Psoas muscle (tissue), 8 donors: ENCODE results near the gene PMM1. TPM values are rescaled to one million over a fixed set of nuclear protein-coding genes. Genes with fewer than 3 reads are reported as not detected.
"Not testable (repeated sequence)": the region's sequence is repeated elsewhere in the genome, so short reads cannot be mapped to it uniquely, and the experiment has no call there.

ENCODE experiments used
- ATAC-seq, 4 donors: fragments of 200-7000 bp; cut with Tn5 transposase; one replicate each; pipeline ENCODE4 v1.9.1; 2020; ENCODE audit warnings: moderate library complexity in 3 of 4, mild to moderate bottlenecking in 2 of 4
- DNase-seq, 2 donors: peaks; one replicate each; pipeline ENCODE4 v3.0.0-alpha.2; 2020
- H3K27ac ChIP-seq: fragments of 200-600 bp; one replicate; pipeline ENCODE4 v1.8.0; 2022
- H3K27me3 ChIP-seq, 3 donors: fragments of 200-600 bp in 1 of 3; one replicate each; pipeline versions ENCODE4 v1.6.1 to v1.8.0; 2013 to 2022; ENCODE audit warnings: low read length in 2 of 3, mild to moderate bottlenecking in 2 of 3, moderate library complexity in 1 of 3; ENCODE audit not compliant: insufficient read depth in 3 of 3
- H3K36me3 ChIP-seq, 2 donors: fragments of 200-600 bp in 1 of 2; one replicate each; pipeline versions ENCODE4 v1.6.1 to v1.8.0; 2013 to 2022; ENCODE audit warnings: low read depth in 1 of 2, mild to moderate bottlenecking in 1 of 2, moderate library complexity in 1 of 2; ENCODE audit not compliant: insufficient read depth in 1 of 2
- H3K4me1 ChIP-seq: fragments of 200-600 bp; one replicate; pipeline ENCODE4 v1.8.0; 2022
- H3K4me3 ChIP-seq: fragments of 200-600 bp; one replicate; pipeline ENCODE4 v1.8.0; 2022; ENCODE audit warnings: mild to moderate bottlenecking
- H3K9me3 ChIP-seq: fragments of 200-600 bp; one replicate; pipeline ENCODE4 v1.8.0; 2022
- CTCF ChIP-seq: fragments of 200-600 bp; IDR thresholded peaks from one replicate; pipeline ENCODE4 v1.8.0; 2022; ENCODE audit warnings: antibody characterized with exemption
- WGBS, 3 donors: extraction: QIAGEN DNeasy Blood & Tissue Kit; methylation state at CpG; one replicate each; pipeline versions ENCODE4 v1.1.6 to v1.1.7; 2013; 5-methylcytosine and 5-hydroxymethylcytosine counted together
- intact Hi-C, 2 donors: fragments of 100-400 bp; cut with DNase I; formaldehyde crosslinking; loops; one replicate each; pipeline versions ENCODE4 v1.11.0 to v1.14.2; 2022
- long read RNA-seq, 2 donors: library from polyadenylated mRNA; unstranded; transcript quantifications; one replicate each; pipeline ENCODE4 v2.0.0, GENCODE V29; 2021
- polyA plus RNA-seq, 3 donors: library from polyadenylated mRNA; stranded (reverse); fragments of 200-250 nt; gene quantifications; one replicate each; pipeline ENCODE4 v1.2.3, GENCODE V29; 2013
- total RNA-seq, 4 donors: library from RNA; stranded (reverse); fragmentation: NEBNext Ultra II Directional in 2 of 4; extraction: Animal tissue kit (Norgen Biotek cat#: 25700) in 2 of 4; gene quantifications; one replicate each; pipeline versions ENCODE4 v1.2.1 to v1.2.4, GENCODE V29; 2021 to 2023
- donor health status: healthy with polysubstance abuse.
- donor health status: DM: no; HTN: no; CAD: no; lungs with moderate emphysema.
- donor health status: Bipolar disorder and iron deficiency.
- donor health status: healthy.
- donor health status: DM: yes; HTN: yes; CAD: no.
- donor health status: DM: no; HTN: no; CAD: no.
- donor health status: DM: no; HTN: no; CAD: no.
- donor health status: DM: yes; HTN: yes; CAD: no.

Gene PMM1
- total RNA-seq: 10 to 100 TPM in 2 of 4 donors, 1 to 10 TPM in 2; 7.3 to 12.2 (median 9.2) TPM
- 10 to 100 TPM; 10.3 to 14.5 (median 13.2) TPM for polyA plus RNA-seq
- long read RNA-seq, donor 1, transcript PMM1-201 (8 exons, 1,298 nt): major isoform, 14 of 15 reads
- long read RNA-seq, donor 1, partial matches to known transcripts: 1 of 15 reads
- long read RNA-seq, donor 1, other reads (novel, unspliced or antisense): 0 of 15 reads
- long read RNA-seq, donor 2, transcript PMM1-201 (8 exons, 1,298 nt): major isoform, 8 of 11 reads
- long read RNA-seq, donor 2, partial matches to known transcripts: 0 of 11 reads
- long read RNA-seq, donor 2, other reads (novel, unspliced or antisense): 2 of 11 reads

GRCh38 chr22:41589391-41590241, at the start of gene PMM1:
TSS of gene PMM1 (minus strand) at chr22:41589840. CDS start at chr22:41589805, 35 bp downstream.
- Histone ChIP-seq H3K4me1 (peaks cover 7% of the 10 kb centered on the region), H3K27ac (peak within 1 kb of the TSS; percentile 65), H3K36me3 (no peaks in the 10 kb centered on the region), H3K9me3 (no peaks in the 10 kb centered on the region), H3K27me3 (no peaks in the 10 kb centered on the region), H3K4me3 (peak within 1 kb of the TSS; percentile 86)
- intact Hi-C loops: loop anchor here (5.0 kb wide), 1 partner anchor 42 kb away; no protein-coding TSS in a partner anchor
- 0% methylated on average over 55 to 61 of the region's 61 CpGs for WGBS, 3 donors
- peak; percentile 98 to 100 (median 99) for ATAC-seq
- no peak for TF ChIP-seq CTCF
- DNase-seq: peak; percentile 100

- H3K36me3 ChIP-seq: peaks cover 17 to 99% of the 10 kb centered on the region in 2 donors
- no peak overlapping the region for H3K4me3 ChIP-seq
- H3K9me3 ChIP-seq: no peaks in the 10 kb centered on the region
- no peak for ATAC-seq
- DNase-seq: no peak
- no peaks in the 10 kb centered on the region for H3K27me3 ChIP-seq
- WGBS, 3 donors: 94 to 97% (median 96%) methylated on average over 4 to 5 of the region's 5 CpGs
- no peak overlapping the region for H3K27ac ChIP-seq
- TF ChIP-seq CTCF: no peak
- H3K4me1 ChIP-seq: peaks cover 7% of the 10 kb centered on the region
- intact Hi-C loops: no loop called here
Observed at GRCh38 chr22:41638748-41639147, 49.1 kb upstream of the PMM1 start.

DNA sequence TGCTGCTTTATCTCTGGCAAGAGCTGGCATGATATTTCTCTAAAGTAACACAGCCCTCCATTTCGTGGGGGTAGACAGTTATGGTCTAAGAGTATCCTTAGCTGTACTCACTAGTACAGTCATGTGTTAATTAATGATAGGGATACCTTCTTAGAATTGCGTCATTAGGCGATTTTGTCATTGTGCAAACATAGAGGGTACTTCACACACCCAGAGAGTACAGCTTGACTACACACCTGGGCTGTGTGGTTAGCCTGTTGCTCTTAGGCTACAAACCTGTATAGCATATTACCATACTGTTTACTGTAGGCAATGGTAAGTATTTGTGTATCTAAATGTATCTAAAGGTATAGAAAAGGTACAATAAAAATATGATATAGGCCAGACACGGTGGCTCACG, 48.5 kb upstream of the PMM1 start:
- H3K27me3 ChIP-seq: no peaks in the 10 kb centered on the region
- peaks cover 17 to 100% of the 10 kb centered on the region in 2 donors for H3K36me3 ChIP-seq
- WGBS, 3 donors: 94 to 97% (median 95%) methylated on average over 5 of the region's 5 CpGs
- no peak overlapping the region for H3K4me3 ChIP-seq
- no peak overlapping the region for H3K27ac ChIP-seq
- ATAC-seq (no peak), DNase-seq (no peak)
- TF ChIP-seq CTCF: no peak
- no peaks in the 10 kb centered on the region for H3K9me3 ChIP-seq
- peaks cover 7% of the 10 kb centered on the region for H3K4me1 ChIP-seq
- intact Hi-C loops: no loop called here

GRCh38 chr22:41637623-41638022, 48.0 kb upstream of the PMM1 start:
- H3K4me1 ChIP-seq, ATAC-seq, H3K27ac ChIP-seq, H3K4me3 ChIP-seq, H3K27me3 ChIP-seq, intact Hi-C loops, DNase-seq, H3K9me3 ChIP-seq: not testable (repeated sequence)
- peaks cover 17 to 100% of the 10 kb centered on the region in 2 donors for H3K36me3 ChIP-seq
- 96 to 99% (median 99%) methylated on average over 8 of the region's 8 CpGs for WGBS, 3 donors

DNA sequence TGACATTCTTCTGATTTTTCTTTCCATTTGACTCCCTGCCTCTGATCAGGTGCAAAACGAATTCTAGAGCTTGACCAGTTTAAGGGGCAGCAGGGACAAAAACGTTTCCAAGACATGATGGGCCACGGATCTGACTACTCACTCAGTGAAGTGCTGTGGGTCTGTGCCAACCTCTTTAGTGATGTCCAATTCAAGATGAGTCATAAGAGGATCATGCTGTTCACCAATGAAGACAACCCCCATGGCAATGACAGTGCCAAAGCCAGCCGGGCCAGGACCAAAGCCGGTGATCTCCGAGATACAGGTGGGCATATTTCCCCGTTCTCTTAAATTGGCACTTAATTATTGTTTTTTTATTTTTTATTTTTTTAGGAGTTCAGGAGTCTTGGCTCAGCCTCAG, 46.8 kb upstream of the PMM1 start:
- Histone ChIP-seq H3K9me3 (no peaks in the 10 kb centered on the region), H3K36me3 (peaks cover 17 to 95% of the 10 kb centered on the region in 2 donors), H3K27ac (peak overlapping the region; percentile 71), H3K4me1 (peaks cover 7% of the 10 kb centered on the region), H3K27me3 (no peaks in the 10 kb centered on the region), H3K4me3 (no peak overlapping the region)
- TF ChIP-seq CTCF: no peak
- 25 to 40% (median 29%) methylated on average over 7 of the region's 7 CpGs for WGBS, 3 donors
- peak; percentile 95 to 97 (median 95) for ATAC-seq
- DNase-seq: peak; percentile 53 to 82
- intact Hi-C loops: no loop called here

DNA sequence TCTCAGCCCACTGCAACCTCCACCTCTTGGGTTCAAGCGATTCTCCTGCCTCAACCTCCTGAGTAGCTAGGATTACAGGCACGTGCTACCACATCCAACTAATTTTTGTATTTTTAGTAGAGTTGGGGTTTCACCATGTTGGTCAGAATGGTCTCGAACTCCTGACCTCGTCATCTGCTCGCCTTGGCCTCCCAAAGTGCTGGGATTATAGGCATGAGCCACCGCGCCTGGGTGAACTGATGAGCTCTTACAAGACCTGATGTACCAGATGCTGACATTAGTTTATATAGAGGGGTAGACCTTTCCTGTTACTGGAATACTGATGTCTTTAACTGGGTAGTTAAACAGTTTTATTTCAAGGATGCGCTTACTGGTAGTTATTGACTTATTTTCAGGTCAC, 45.0 kb upstream of the PMM1 start:
- intact Hi-C loops, DNase-seq, H3K27me3 ChIP-seq, ATAC-seq, H3K4me3 ChIP-seq, H3K4me1 ChIP-seq, H3K9me3 ChIP-seq, H3K27ac ChIP-seq: not testable (repeated sequence)
- 93 to 94% (median 93%) methylated on average over 8 of the region's 8 CpGs for WGBS, 3 donors
- peaks cover 20 to 89% of the 10 kb centered on the region in 2 donors for H3K36me3 ChIP-seq

GRCh38 chr22:41631615-41632014, 42.0 kb upstream of the PMM1 start:
- DNase-seq, H3K9me3 ChIP-seq, ATAC-seq, H3K4me1 ChIP-seq, intact Hi-C loops, H3K27ac ChIP-seq, H3K27me3 ChIP-seq, H3K4me3 ChIP-seq: not testable (repeated sequence)
- 98% methylated on average over 6 to 11 of the region's 23 CpGs for WGBS, 3 donors
- H3K36me3 ChIP-seq: peaks cover 21 to 89% of the 10 kb centered on the region in 2 donors
